Activated CD8-positive, alpha-beta memory T cell treated with anti-CD3 and anti-CD28 coated beads, Interleukin-2, amount 50 U/mL, for 48 hours (primary cell): Measurements from ENCODE around the gene DRC1.
A peak's percentile ranks its signal among the peaks of the same experiment; 100 is the strongest.

Source experiments
- DNase-seq: peaks from one replicate; pipeline ENCODE4 v3.0.0-alpha.2; 2020

Gene DRC1

DNA sequence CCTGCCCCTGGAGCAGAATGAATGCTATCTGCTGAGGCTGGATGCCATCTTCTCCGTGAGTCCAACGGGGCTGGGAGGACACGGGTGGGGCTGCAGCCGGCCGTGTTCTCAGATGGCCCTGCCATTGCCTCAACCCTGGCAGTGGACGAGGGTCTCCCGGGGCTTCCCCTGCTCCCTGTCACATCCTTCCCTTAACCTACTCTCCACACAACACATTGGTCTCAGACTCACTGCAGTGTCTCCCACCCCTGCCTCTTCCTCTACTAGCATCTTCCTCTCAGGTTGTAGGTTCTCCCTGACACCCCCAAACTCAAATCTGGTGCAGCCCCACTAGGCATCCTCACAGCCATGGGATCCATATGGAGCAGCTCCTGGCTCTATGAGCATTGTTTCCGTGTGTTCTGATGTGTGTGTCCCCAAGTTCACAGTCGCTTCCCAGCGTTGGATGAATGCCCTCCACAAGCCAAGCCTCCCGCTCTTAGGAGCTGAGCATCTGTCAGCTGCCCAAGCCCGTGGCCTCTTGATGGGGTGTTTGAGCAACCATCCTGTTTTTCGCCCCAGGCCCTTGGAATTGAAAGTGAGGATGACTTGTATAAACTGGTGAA is 48.4 kb downstream of the DRC1 start:
- no peak for DNase-seq

DNA sequence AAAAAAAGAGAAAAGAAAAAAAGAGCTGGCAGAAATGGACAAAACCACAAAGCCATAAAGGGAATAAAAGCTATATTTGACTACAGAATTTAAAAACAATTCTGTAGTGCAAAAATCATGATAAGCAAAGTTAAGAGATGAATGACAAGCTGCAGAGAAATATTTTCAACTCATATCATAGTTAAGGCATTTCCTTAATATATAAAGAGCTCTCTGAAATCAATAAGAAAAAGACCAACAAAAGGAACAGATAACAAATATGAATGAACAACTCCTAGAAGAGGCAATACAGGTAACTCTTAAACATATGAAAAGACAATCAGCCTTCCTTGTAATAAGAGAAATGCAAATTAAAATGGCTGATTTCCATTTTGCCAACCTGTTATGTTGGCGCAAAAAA is 50.0 kb downstream of the DRC1 start:
- DNase-seq: no peak

DNA sequence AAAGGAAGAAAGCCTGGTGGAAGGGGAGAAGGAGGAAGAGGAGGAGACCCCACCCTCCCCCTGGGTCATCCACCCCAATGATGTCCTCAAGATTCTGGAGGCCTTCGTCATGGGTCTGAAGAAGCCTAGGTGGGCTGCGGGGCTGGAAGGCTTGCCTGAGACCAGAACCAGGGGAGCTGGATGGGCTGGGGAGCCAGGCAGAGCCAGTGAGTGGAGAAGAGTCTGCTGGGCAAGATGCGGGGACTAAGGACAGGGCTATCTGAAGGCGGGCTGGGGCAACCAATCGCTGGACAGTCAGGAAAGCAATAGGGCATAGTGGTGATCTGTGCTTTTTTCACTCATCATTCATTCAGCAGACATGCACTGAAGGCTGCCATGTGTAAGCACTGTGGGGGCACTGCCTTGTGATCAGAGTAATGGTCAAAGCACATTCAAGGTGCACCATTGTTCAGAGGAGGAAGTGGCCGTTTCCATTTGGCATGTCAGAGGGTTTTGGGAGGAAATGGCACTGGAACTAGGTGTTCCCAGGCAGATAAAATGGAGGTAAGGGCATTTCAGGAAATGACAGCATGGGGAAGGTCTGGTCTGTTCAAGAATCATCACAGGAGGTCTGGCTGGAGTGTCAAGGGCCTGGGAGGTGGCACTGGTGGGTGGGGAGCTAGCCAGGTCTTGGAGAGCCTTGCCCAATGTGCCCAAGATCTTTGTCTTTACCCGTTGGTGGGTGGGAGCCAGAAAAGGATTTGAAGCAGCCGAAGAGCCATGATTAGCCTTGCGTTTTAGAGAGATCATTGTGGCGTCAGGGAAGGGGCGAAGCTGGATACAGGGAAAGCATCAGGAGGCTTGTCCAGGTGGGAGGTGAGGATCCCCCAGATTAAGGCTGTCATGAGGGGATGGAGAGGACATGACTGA is 52.0 kb downstream of the DRC1 start:
- no peak for DNase-seq

DNA sequence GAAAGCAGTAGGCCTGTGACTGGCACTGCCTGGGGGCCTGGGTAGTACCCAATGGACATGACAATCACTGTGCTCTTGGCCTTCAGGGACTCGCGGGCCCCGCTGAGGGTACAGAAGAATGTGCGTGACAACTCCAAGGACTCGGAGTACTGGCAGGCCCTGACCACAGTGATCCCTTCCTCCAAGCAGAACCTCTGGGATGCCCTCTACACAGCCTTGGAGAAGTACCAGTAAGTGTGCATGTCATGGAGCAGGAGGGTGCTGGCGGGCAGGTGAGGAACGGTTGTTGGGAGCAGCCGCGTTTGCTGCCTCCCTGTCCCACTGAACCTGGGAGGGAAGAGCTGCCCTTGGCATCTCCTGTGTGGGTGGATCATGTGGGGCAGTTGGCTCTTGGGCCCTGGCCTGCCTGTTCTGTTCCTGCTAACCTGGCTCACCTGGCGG is 52.9 kb downstream of the DRC1 start:
- DNase-seq: no peak

DNA sequence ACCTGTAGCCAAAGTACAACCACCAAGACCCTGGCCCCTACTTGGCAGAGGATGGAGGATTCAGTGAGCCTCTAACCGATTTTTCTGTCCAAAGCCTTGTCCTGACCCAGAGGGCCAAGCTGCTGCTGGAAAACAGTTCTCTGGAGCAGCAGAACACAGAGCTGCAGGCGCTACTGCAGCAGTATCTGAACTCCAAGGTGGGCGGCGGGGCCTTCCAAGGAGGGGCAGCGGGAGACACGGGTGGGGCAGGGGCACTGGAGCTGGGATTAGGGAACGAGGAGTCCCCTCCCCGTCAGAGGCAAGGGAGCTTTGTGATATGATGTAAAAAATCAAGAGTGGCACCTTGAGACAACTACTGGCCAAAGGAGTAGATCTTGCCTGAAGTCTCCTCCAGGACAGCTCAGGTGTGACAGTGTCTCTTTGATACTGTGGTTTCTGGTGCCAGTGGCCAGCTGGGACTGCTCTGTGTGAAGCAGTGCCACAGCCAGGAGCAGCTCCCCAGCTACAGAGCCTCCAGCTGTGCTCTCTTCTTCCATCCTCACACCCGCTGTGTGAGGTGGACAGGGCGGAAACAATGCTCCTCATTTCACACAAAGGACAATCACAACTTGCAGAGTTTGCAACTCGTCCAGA is 53.4 kb downstream of the DRC1 start:
- DNase-seq: no peak

DNA sequence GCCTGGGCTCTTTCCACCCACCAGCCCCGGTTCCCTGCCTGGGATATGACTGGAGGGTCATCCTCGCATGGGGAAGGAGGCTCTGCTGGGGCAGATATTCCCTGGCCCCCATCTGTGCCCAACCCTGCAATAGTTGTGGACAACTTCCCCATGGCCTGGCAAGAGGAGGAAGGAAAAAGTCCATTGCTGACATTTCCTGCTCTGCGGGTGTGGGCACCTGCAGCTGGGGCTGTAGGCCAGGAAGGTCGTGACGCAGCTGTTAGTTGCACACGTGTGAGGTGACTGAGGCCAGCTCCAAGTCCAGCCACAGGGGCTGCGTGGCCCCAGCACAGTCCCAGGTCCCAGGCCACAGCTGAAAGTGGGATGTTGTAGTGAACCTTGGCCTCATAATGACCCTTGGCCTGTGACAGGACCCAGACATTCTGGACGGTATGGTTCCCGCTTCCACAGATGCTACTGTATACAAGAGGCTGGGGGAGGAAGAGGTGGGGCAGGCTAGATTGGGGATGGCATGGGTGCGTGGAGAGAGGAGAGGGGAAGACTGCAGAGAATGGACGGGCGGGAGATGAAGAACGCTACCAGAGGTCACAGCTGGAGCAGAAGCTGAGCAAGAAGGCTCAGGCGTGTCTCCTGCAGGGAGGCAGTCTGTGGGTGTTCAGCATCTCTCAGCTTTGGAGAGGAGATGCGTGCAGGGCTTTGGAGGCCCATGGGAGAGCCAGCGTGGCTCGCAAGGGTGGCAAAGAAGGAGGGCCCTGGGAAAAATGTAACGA is 54.1 kb downstream of the DRC1 start:
- no peak for DNase-seq

DNA sequence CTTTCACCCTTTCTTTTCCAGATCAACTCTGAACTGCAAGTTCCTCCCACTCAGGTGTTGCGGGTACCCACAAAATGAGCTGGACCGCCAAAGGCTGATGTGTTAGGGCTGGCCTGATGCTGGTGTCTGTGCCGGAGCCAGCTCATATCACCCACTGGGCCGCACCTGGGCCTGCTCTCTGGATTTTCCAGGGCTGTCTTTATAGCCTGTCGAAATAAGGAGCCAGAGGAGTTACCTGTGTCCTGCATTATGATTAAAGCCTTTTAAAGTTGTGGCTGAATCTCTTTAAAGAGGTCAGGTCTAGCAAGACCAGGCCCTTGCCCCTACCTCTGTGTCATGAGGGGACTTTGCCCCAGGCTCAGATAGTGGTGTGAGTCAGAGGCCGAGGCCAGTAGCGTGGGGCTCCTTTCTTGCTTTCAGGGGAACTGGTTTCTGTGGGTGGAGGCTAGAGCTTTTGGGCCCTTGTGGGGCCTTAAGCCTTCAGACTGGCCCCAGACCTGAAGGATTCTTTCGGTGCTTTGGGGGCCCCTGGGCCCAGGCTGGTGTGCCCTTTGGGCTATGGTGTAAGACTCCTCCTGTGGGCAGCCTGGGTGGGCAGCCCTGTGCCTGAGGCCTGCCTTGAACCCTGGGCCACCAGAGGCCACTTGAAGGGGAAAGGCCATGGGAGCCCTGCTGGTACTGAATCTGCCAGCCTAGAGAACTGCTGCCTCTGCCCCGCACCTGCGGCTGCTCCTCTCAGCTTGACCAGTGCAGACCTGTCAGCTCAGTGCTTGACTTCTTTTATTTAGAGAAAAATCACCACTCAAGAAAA is 54.9 kb downstream of the DRC1 start:
- no peak for DNase-seq

DNA sequence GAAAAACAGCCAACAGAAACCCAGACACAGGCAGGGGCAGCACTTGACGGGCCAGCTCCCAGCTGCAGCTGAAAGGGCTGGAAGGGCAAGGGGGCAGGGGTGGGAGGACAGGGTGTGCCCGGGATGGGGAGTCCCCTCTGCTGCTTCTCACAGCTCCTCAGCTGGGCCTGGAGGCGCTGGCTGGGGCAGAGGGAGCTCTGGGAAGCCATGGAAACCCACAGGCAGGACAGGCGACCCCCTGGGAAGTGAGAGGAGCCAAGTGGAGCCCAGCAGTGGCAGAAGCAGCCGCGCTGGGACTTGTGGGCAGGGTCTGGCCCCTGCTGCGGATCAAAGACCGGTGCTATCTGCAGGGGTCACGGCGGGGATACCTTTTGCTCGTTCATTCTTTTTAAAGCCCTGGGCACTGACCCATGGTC is 55.5 kb downstream of the DRC1 start:
- DNase-seq: no peak

DNA sequence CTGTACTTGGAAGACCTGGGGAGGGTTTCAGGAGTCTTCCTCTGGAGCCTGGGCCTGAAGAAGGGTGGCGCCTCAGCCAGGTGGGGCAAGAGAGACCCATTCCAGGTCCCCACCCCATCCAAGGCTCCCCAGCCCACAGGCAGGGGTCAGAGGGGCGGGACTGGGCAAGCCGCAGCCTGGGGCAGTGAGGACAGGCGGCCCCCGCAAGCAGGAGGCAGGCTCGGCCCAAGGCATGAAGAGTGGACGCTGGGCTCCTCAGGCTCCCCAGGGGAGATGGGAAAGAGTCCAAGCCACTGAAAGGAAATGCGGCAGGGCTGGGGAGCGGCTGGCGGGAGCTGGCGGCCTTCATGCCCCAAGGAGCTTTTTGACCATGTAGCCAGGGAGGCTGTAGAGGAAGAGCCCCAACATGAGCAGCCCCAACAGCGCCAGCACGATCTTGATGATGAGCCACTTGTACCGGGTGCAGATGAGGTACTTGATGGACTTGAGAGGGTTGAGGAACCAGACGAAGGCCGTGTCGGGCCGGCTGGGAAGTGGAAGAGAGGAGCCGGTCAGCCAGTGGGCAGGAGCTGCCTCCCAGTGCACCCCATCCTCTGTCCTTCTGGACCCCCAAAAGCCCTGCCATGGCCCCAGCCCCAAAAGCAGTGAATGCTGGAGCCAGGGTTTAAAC is 56.1 kb downstream of the DRC1 start:
- no peak for DNase-seq

DNA sequence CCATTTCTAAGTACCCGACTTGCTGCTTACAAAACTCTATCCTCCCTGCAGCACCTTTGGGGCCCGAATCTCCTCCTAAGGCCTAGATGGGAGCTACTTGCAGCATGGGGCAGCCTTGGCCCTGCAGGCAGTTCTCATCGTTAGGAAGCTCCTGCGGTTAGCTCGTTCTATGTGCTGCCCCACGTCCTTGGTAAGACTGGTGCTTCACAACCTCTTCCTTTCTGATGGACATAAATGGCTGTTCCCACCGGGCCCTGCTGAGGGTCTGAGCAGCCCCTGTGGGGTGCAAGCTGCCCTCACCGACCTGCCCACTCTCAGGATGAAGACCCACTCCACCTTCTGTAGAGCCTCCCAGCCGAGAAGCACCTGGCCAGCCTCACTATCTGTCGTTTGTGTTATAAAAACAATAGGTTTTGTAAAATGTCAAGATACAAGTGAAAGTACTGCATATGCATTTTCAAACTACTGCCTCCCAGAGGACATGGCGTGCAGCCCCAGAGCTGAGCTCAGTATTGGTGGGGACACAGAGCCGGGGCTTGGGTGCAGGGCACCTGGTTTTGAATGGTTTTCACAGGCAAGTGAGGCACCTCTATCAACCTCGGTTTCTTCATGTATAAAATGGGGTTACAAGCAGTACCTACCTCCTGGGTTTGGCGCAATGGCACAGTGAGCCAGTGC is 56.8 kb downstream of the DRC1 start:
- peak; percentile 46 for DNase-seq

DNA sequence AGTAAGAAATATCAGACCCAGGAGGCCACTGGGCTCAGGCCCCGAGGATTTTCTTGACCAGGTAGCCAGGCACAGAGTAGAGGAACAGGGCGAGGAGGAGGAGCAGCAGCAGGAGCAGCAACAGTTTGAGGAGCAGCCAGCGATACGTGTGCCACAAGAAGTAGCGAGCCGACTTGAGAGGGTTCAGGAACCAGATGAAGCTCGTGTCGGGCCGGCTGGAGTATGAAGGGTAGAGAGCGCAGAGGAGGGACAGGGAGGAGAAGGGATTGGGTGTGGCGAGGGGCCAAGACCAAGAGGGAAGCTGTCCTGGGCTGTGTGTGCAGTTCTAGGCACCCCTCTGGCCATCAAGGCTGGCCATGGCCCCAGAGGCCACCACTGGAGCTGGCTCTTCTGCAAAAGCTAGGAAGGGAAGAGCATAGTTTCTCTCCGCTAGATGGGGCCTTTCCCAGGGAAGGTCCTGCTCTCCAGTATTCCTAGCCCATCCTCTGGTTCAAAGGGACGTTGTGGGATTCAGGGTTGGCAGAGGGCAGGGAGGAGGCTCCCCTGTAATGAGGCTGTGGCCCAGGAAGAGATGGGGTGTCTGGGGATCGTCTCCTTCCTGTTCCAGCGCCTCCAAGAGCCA is 58.4 kb downstream of the DRC1 start:
- DNase-seq: no peak

DNA sequence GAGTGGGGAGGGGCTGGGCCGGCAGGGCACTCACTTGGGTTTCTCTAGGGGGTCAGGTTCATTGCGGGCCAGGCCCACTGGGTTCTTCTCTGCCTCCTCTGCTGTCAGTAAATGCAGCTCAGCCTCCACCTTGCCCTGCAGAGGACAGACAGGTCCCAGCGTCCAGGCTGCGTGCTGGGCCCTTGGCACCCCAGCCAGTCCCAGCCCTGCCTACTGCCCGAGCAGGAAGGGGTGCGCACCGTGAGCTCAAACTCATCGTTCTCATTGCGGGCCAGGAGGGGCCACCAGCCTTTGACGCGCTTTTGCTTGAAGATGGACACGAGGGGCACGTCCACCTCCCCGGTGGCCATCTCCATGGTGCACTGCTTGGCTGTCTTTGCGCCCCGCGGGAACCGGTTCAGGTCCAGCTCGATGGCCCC is 58.9 kb downstream of the DRC1 start:
- DNase-seq: no peak

DNA sequence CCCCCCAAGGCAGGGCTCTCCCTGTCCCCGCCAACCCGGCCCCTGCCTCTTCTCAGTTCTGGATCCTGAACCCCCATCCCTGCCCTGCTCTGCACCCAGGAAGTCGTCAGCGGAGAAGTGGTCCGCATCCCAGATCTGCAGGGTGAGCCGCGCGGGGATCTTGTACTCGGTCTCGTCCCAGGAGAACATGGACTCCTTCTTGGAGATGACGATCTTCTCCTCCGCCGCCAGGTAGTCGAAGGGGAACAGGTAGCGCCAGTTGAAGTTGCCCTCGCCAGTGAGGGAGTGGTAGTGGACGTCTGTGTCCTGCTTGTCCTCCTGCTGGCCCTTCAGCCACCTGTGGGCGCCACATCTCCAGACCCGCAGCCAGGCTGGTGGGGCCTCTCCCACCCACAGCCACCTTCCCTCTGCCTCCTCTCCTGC is 59.9 kb downstream of the DRC1 start:
- DNase-seq: no peak

DNA sequence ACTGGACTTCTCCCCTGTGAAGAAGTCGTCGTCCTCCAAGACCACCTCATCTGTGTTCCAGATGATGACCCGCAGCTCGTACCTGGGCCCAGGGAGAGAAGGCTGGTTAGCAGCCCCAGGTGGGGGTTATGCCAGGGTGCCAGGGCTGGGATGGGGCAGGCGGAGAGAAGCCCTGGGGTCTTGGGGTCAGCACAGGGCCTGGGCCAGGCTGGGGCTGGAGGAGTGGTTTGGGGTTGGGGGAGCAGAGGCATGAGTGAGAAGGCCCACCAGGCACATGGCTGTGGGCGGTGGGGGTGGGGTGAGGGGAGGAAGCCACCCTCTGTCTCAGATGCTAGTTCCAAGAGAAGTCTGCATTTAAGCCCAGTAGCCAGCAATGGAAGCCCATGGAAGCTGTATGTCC is 60.4 kb downstream of the DRC1 start:
- no peak for DNase-seq

DNA sequence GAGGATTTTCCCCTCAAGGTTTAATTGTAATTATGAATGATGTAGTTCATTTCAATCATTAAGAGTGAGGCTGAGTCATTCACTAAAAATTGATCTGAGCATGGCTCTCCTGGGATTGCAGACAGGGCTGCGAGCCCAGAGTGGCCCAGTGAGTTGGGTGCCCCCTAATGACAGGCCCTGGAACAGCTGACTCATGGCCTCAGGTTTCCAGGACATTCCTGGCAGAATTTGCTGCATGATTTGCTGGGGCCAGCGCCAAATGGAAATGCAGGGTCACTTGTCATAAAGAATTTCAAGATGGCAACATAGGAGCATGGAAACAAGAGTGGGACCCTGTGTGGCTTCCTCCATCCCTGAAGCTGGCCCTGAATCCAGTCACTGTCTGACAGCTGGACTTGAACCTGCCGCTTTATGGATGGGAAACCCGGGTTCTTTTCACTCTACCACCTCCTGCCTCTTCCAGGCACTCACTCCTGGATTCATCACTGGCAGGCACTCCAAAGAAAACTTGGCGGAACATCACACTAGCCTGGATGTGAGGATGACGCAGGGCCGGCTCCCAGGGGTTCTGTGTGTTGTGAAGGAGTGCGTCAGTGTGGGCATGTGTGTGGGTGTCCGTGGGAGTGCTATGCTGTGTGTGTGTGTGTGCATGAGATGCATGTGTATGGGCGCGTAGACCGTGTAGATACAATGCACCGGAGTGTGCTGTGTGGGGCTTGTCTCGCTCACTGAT is 61.0 kb downstream of the DRC1 start:
- DNase-seq: no peak

DNA sequence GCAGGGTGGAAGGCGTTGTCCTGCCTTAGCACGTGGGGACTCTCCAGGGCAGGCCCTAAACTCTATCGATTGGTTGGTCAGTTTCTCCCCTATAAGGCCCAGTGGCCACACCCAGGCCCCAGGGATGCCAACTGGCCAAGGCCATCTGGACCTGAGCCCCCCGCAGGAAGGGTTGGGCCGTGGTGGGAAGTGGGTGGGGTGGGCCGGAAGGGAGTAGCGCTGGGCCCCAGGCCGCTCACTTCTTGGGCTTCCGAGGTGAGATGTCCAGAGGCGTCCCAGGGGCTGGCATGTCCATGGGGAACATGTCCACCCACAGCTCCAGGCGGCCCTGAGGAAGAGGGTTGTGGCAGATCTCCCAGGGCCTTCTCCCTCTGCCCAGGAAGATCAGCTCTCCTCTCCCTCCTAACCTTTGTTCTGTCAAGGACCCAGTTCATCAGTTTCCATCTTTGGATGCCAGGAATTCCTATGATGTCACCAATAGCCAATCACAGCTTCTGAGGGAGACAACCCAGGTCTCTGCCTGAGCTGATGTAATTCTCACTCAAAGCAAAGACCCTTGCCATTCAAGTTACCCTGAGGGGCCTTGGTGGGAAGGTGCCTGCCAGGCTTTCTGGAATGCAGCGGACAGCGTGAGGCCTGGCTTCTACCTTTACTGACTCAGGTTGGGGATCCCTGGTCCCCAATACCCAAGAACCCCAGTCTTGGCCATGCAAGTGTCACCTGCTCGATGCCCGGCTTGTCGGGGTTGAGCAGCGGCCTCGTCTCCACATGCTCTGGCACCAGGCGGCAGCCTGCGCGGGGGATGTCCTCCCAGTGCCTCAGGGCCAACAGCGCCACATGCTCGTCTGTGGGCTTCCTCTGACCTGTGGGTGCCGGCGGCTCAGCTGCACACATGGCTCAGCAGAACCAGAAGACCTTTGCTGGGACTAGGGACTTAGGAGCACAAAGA is 61.8 kb downstream of the DRC1 start:
- no peak for DNase-seq

DNA sequence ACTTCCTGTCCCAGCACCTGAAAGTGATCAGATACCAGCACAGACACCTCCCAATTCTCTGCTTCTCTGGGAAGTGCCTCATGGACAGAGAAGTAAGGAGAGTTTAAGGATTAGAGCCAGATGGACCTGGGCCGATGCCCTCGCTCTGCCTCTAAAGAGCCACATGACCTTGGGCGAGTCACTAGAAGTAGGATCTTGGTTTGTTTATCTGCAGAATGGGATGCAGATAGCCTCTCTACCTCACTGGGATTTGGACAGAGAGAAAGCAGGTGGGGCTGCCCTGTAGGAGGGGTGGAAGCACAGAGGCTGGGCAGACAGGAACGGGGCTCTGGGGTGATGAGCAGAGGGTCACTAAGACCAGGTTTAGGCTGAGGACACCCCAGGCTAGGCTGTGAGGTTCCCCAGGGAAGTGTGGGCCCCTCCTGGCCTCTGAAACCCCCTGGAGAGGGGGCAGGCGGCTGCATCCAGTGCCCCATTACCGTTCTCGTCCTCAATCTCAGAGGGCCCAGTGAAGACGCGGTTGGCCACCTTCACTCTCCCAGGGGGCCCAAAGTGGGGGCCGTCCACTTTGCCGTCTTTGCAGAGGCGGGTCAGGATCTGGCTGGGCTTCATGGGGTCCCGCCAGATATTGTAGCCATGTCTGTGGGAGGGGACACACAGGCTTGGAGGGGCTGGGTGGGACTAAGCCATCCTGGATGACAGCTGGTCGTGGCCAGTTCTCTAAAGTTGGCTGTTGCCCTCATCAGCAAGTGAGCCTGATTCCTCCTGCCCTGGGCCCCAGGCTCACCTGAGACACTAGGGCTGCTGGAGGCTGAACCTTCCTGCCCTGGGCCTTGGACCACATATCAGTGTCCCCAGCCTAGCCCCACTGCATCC is 62.9 kb downstream of the DRC1 start:
- no peak for DNase-seq
